ENCODE data around the gene BFSP2.

GRCh38 chr3:133445108-133445507 is 45.3 kb downstream of the BFSP2 start:
- TF ChIP-seq CTCF (IDR thresholded peaks at IDR 0.05) (no peak), POLR2A (IDR thresholded peaks at IDR 0.05) (no peak)
